Transverse colon (tissue), 4 donors: Measurements from ENCODE around the gene FER.

Experiments
- CTCF ChIP-seq, 5 experiments: fragments of 200-600 bp in 3 of 5; fragments of 450-650 bp in 2 of 5; sonication (generic) in 3 of 5; IDR thresholded peaks; 1 replicate in 2 of 5; 2 replicates in 3 of 5; pipeline ENCODE4 v1.5.1; 2016 to 2017; ENCODE audit warnings: antibody characterized with exemption in 5 of 5, inconsistent platforms in 3 of 5, mild to moderate bottlenecking in 2 of 5, moderate library complexity in 1 of 5
- EP300 ChIP-seq: sonication (generic); formaldehyde crosslinking; IDR thresholded peaks from one replicate; pipeline ENCODE4 v1.6.1; 2017; ENCODE audit warnings: antibody characterized with exemption, low read depth
- POLR2A ChIP-seq: fragments of 450-650 bp; IDR thresholded peaks from one replicate; pipeline ENCODE4 v1.6.1; 2016; ENCODE audit warnings: antibody characterized with exemption, mild to moderate bottlenecking, moderate library complexity
- POLR2AphosphoS5 ChIP-seq, 3 donors: sonication (generic); formaldehyde crosslinking; IDR thresholded peaks; one replicate each; pipeline ENCODE4 v1.6.1; 2016; ENCODE audit warnings: antibody characterized with exemption in 3 of 3

DNA sequence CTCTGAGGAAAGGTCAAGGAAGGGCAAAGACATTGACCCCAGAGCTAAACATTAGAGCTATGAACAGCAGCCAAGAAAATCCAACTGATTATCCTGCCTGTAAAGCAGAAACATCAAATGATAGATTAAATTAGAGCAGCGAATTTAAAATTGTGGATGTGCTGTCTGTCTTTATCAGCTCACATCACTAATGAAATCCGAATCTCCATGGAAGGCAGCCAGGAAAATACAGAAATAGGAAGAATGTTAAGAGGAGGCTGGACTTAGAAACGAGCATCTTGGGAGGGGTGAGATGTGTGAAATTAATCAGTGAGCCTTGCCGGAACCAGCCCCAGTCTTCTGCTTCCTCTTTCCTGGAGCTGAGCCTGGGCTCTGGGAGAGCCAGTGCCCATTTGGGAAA is 471.1 kb downstream of the FER start:
- TF ChIP-seq POLR2A (no peak), CTCF (IDR thresholded peaks at IDR 0.05) (no peak), EP300 (no peak), POLR2AphosphoS5 (IDR thresholded peaks at IDR 0.05) (no peak)
